ENCODE results near the gene FOXI3. TPM values are rescaled to one million over a fixed set of nuclear protein-coding genes. Genes with fewer than 3 reads are reported as not detected.

Gene FOXI3
- polyA plus RNA-seq, 1 donor (not counting 4 experiments of a cell fraction or from before 2014, with no cell fraction given): not detected

DNA sequence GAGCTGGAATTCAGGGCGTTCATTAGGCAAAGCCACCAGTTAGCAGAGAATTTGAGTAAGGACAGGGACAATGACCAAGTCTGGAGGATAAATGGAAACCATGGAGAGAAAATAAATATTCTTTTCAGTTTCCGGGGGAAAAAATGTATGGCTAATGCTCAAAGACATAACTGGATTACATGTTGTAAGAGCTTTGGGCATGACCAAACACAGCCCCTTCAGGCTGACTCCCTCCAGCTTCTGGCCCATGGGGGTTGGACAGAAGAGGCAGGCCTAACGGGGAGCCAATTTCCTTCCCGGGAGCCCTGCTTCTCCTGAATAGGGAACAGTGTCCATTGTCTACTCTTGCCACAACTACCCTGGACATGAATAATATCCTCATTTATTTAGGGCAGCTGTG, 39.5 kb upstream of the FOXI3 start:
- Histone ChIP-seq H3K4me1 (ENCODE audit: control insufficient read depth, extremely low read depth, insufficient read depth, low read length) (peaks cover 20% of the 10 kb centered on the region), H3K9me1 (ENCODE audit: control insufficient read depth, extremely low read depth, insufficient read depth, low read length) (no peaks in the 10 kb centered on the region), H3K9ac (ENCODE audit: control insufficient read depth, extremely low read depth, insufficient read depth, low read length) (no peak overlapping the region), H3K4me2 (ENCODE audit: control insufficient read depth, extremely low read depth, insufficient read depth, low read depth, low read length) (peak overlapping the region; percentile 51), H3K27ac (ENCODE audit: control insufficient read depth, insufficient read depth, low read length) (no peak overlapping the region), H2AFZ (ENCODE audit: control insufficient read depth, low read length) (peak overlapping the region; percentile 54), H3K36me3 (ENCODE audit: control insufficient read depth in 2 of 2, extremely low read depth in 1 of 2, insufficient read depth in 2 of 2, low read length in 2 of 2) (no peaks in the 10 kb centered on the region), H4K20me1 (ENCODE audit: control insufficient read depth, extremely low read depth, insufficient read depth, low read length) (no peaks in the 10 kb centered on the region), H3K27me3 (ENCODE audit: control insufficient read depth, extremely low read depth, insufficient read depth, low read length) (no peaks in the 10 kb centered on the region), H3K4me3 (ENCODE audit: control insufficient read depth in 2 of 3, extremely low read depth in 1 of 3, insufficient read depth in 2 of 3, low read depth in 1 of 3, low read length in 3 of 3) (no peak overlapping the region), H3K79me2 (ENCODE audit: control insufficient read depth, insufficient read depth, low read length) (no peaks in the 10 kb centered on the region), H3K9me3 (ENCODE audit: control insufficient read depth, low read depth, low read length) (no peaks in the 10 kb centered on the region)
- no peak for TF ChIP-seq CTCF (optimal IDR thresholded peaks at IDR 0.05 in 1 of 3, IDR thresholded peaks at IDR 0.05 in 1 of 3, conservative IDR thresholded peaks at IDR 0.05 in 1 of 3; ENCODE audit: extremely low read depth in 1 of 3, insufficient read depth in 2 of 3, low read length in 3 of 3)
- no peak for TF ChIP-seq EZH2 (IDR thresholded peaks at IDR 0.05; ENCODE audit: low read length)
- dilution Hi-C loops (cut with MboI; ENCODE audit: extremely low pct_ligation_motif_present, low sequenced_read_pairs): no loop called here
- DNase-seq (ENCODE audit: low read depth, low spot score): no peak
- no peak for FAIRE-seq

- Histone ChIP-seq H3K9ac (ENCODE audit: control insufficient read depth, extremely low read depth, insufficient read depth, low read length) (no peak overlapping the region), H3K9me3 (ENCODE audit: control insufficient read depth, low read depth, low read length) (no peaks in the 10 kb centered on the region), H2AFZ (ENCODE audit: control insufficient read depth, low read length) (no peak overlapping the region), H3K27ac (ENCODE audit: control insufficient read depth, insufficient read depth, low read length) (no peak overlapping the region), H3K4me2 (ENCODE audit: control insufficient read depth, extremely low read depth, insufficient read depth, low read depth, low read length) (no peak overlapping the region), H3K4me1 (ENCODE audit: control insufficient read depth, extremely low read depth, insufficient read depth, low read length) (peaks cover 9% of the 10 kb centered on the region), H3K79me2 (ENCODE audit: control insufficient read depth, insufficient read depth, low read length) (no peaks in the 10 kb centered on the region), H3K9me1 (ENCODE audit: control insufficient read depth, extremely low read depth, insufficient read depth, low read length) (no peaks in the 10 kb centered on the region), H3K36me3 (ENCODE audit: control insufficient read depth in 2 of 2, extremely low read depth in 1 of 2, insufficient read depth in 2 of 2, low read length in 2 of 2) (no peaks in the 10 kb centered on the region), H3K4me3 (ENCODE audit: control insufficient read depth in 2 of 3, extremely low read depth in 1 of 3, insufficient read depth in 2 of 3, low read depth in 1 of 3, low read length in 3 of 3) (no peak overlapping the region), H4K20me1 (ENCODE audit: control insufficient read depth, extremely low read depth, insufficient read depth, low read length) (no peaks in the 10 kb centered on the region), H3K27me3 (ENCODE audit: control insufficient read depth, extremely low read depth, insufficient read depth, low read length) (no peaks in the 10 kb centered on the region)
- no peak for TF ChIP-seq EZH2 (IDR thresholded peaks at IDR 0.05; ENCODE audit: low read length)
- TF ChIP-seq CTCF (optimal IDR thresholded peaks at IDR 0.05 in 1 of 3, IDR thresholded peaks at IDR 0.05 in 1 of 3, conservative IDR thresholded peaks at IDR 0.05 in 1 of 3; ENCODE audit: extremely low read depth in 1 of 3, insufficient read depth in 2 of 3, low read length in 3 of 3): peak in 2 of 3 experiments; percentile 17 to 28
- no peak for DNase-seq (ENCODE audit: low read depth, low spot score)
- dilution Hi-C loops (cut with MboI; ENCODE audit: extremely low pct_ligation_motif_present, low sequenced_read_pairs): no loop called here
- no peak for FAIRE-seq
Measured at GRCh38 chr2:88489181-88489580, 36.7 kb upstream of the FOXI3 start.

Measured in keratinocyte (primary cell).